ENCODE results near the gene TTC23L. TPM values are rescaled to one million over a fixed set of nuclear protein-coding genes. Genes with fewer than 3 reads are reported as not detected.

Gene TTC23L
- polyA plus RNA-seq, 6 donors from 2014 or later = 0.29 to 3.6 TPM; not detected in 4

GRCh38 chr5:34843497-34843896, 4.5 kb downstream of the TTC23L start:
- Mint-ChIP-seq H3K4me1 (peaks cover 10 to 11% (median 11%) of the 10 kb centered on the region in 3 donors), H3K36me3 (no peaks in the 10 kb centered on the region), H3K9me3 (no peaks in the 10 kb centered on the region), H3K4me3 (no peak overlapping the region), H3K27me3 (peaks cover 2 to 13% (median 4%) of the 10 kb centered on the region in 3 donors), H3K27ac (peak overlapping the region in 1 of 6 donors; percentile 65)
- no peak for ATAC-seq (ENCODE audit: low read depth in 2 of 2)
- no peak for DNase-seq

DNA sequence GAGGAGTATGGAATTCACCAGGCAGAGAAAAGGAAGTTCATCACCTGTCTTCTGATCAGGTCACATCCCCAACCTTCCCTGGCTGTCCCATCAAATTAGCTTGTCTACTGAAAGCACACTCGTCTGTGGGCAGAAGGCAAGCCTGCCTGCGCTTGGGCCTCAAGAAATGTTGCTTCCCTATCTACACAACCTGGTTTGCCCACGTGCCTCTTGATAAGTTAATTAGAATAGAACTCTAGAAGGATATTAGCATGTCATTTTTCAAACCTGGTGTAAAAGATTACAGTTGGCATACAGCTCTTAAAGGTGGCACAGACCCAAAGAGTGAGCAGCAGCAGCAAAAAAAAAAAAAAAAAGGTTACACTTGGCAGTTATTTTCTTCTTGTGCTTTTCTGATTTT, 5.1 kb downstream of the TTC23L start:
- H3K9me3 Mint-ChIP-seq = no peaks in the 10 kb centered on the region
- no peak overlapping the region for H3K27ac Mint-ChIP-seq
- no peaks in the 10 kb centered on the region for H3K36me3 Mint-ChIP-seq
- peaks cover 5 to 7% (median 6%) of the 10 kb centered on the region in 3 donors for H3K4me1 Mint-ChIP-seq
- DNase-seq (no peak), ATAC-seq (ENCODE audit: low read depth in 2 of 2) (no peak)
- no peak overlapping the region for H3K4me3 Mint-ChIP-seq
- peaks cover 4 to 15% (median 8%) of the 10 kb centered on the region in 3 donors for H3K27me3 Mint-ChIP-seq

GRCh38 chr5:34844999-34845398, 6.0 kb downstream of the TTC23L start:
- ATAC-seq (ENCODE audit: low read depth in 2 of 2) = no peak
- Mint-ChIP-seq H3K4me3 (no peak overlapping the region), H3K36me3 (no peaks in the 10 kb centered on the region), H3K4me1 (no peaks in the 10 kb centered on the region), H3K27ac (peak overlapping the region in 1 of 6 donors; percentile 52), H3K27me3 (peaks cover 4 to 20% (median 8%) of the 10 kb centered on the region in 3 donors), H3K9me3 (no peaks in the 10 kb centered on the region)
- DNase-seq = no peak

DNA sequence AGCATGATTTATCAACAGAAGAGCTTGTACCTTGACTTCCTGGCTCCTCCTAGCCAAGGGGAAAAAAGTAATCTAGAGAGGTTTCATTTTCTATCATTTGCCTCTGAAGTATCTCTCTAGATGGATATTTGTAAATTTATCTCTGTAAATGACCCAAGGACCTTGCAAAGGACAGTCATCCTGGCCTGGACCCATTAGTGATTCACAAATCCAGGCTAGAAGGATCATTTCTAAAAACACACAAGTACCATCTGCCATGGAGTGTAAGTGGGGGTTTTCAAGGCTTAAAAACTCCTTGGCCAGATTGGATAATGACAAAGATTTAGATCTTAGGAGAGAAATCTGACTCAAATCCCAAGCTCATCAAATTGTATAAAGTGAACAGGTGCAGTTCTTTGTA, 8.1 kb downstream of the TTC23L start:
- H3K4me3 Mint-ChIP-seq = no peak overlapping the region
- ATAC-seq (ENCODE audit: low read depth in 2 of 2) (no peak), DNase-seq (no peak)
- H3K27ac Mint-ChIP-seq = no peak overlapping the region
- H3K27me3 Mint-ChIP-seq = peaks cover 4 to 21% (median 8%) of the 10 kb centered on the region in 3 donors
- peaks cover 0 to 2% of the 10 kb centered on the region in 2 donors for H3K36me3 Mint-ChIP-seq
- peaks cover 0 to under 1% (median 0%) of the 10 kb centered on the region in 7 donors for H3K9me3 Mint-ChIP-seq
- H3K4me1 Mint-ChIP-seq = no peaks in the 10 kb centered on the region

DNA sequence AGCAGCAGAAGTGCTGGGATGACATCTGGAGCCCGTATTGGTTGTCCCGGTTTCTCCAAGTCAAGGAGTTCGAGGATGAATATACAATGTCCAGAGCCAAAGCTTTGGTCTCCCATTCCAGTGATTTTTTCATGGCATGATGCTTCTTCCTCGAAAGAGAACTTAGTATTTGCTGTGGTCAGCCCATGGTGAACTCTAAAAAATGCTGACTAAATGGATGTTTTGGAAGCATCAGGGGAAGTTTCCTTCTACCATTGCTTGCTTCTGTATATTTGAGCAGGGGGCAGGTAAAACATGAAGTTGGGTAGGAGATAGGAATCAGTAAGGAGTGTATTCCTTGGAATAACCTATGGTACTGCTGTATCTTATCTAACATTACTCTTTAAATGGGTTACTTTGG, 8.6 kb downstream of the TTC23L start:
- Mint-ChIP-seq H3K4me3 (no peak overlapping the region), H3K27me3 (peaks cover 4 to 16% (median 8%) of the 10 kb centered on the region in 3 donors), H3K27ac (no peak overlapping the region), H3K9me3 (peaks cover 0 to 5% (median 0%) of the 10 kb centered on the region in 7 donors), H3K36me3 (peaks cover 0 to 7% of the 10 kb centered on the region in 2 donors), H3K4me1 (no peaks in the 10 kb centered on the region)
- no peak for ATAC-seq (ENCODE audit: low read depth in 2 of 2)
- DNase-seq = no peak

GRCh38 chr5:34848230-34848629, 9.3 kb downstream of the TTC23L start:
- ATAC-seq (ENCODE audit: low read depth in 2 of 2) (no peak), DNase-seq (no peak)
- Mint-ChIP-seq H3K36me3 (peaks cover 0 to 9% of the 10 kb centered on the region in 2 donors), H3K9me3 (peaks cover 0 to 5% (median 0%) of the 10 kb centered on the region in 7 donors), H3K27ac (no peak overlapping the region), H3K4me3 (no peak overlapping the region), H3K27me3 (peaks cover 4 to 16% (median 8%) of the 10 kb centered on the region in 3 donors), H3K4me1 (no peaks in the 10 kb centered on the region)

GRCh38 chr5:34849253-34849652, 10.3 kb downstream of the TTC23L start:
- Mint-ChIP-seq H3K4me3 (no peak overlapping the region), H3K27ac (peak overlapping the region in 1 of 6 donors; percentile 13), H3K4me1 (peaks cover 0 to under 1% (median 0%) of the 10 kb centered on the region in 3 donors), H3K9me3 (peaks cover 0 to 5% (median 0%) of the 10 kb centered on the region in 7 donors), H3K27me3 (peaks cover 4 to 16% (median 8%) of the 10 kb centered on the region in 3 donors), H3K36me3 (peaks cover 0 to 9% of the 10 kb centered on the region in 2 donors)
- ATAC-seq (ENCODE audit: low read depth in 2 of 2) (no peak), DNase-seq (no peak)

DNA sequence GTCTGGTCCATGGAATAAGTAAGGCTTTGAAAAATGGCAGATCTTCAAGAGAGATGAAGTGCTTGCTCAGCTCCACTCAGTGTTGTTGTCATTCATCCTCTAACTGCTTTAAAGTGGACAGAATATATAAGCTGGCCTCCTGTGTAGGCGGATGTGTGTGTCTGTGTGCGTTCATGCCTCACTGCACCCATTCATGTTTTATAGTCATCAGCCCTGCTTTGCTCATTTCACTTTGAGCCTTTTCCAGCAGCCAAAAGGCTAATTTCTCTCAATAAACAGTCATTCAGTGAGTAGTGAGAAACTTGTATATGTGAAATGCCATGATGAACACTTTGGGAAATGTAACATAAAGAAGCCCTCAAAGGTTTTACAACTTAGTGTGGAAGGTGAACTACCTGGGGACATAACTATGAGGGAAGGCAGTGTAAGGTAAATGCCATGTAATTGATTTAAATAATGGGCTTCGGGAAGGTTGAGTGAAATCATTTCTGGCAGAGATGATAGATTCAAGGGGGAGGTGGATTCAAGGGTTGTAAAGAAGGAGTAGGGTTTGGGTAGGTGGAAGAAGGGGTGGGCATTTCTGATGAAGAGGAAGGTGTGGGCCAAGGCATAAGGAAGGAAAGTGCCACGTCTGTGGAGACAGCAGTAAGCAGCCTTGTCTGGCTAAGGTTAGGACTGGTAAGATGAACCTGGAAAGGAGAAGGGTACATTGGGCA, 15.7 kb downstream of the TTC23L start:
- Mint-ChIP-seq H3K27me3 (peaks cover 0 to 4% (median 0%) of the 10 kb centered on the region in 3 donors), H3K27ac (no peak overlapping the region), H3K4me1 (peaks cover 0 to 5% (median 0%) of the 10 kb centered on the region in 3 donors), H3K9me3 (peaks cover 0 to 5% (median 0%) of the 10 kb centered on the region in 7 donors), H3K4me3 (no peak overlapping the region), H3K36me3 (peaks cover 0 to 9% of the 10 kb centered on the region in 2 donors)
- DNase-seq = no peak
- no peak for ATAC-seq (ENCODE audit: low read depth in 2 of 2)

DNA sequence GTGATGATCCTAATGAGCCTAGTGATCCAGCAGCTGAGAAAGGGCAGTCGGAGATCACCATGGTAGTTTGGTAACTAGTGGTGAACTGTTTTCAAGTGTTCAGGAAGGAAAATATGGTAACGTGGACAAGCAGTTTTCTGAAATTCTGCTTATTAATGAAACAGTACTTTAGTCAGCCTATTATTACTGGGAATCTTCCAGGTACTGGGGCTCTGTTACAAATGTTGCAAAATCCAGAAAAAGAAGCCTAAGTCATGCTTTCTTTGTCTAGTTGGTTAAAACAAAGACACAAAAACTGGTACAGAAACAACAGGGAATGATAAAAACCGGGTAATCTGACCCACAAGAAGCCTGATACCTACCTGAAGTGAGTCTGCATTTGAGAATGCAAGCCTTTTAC, 18.2 kb downstream of the TTC23L start:
- Mint-ChIP-seq H3K9me3 (peaks cover 0 to 4% (median 0%) of the 10 kb centered on the region in 7 donors), H3K27me3 (no peaks in the 10 kb centered on the region), H3K4me3 (no peak overlapping the region), H3K27ac (no peak overlapping the region), H3K4me1 (peaks cover 0 to 5% (median 0%) of the 10 kb centered on the region in 3 donors), H3K36me3 (peaks cover 0 to 6% of the 10 kb centered on the region in 2 donors)
- DNase-seq (no peak), ATAC-seq (ENCODE audit: low read depth in 2 of 2) (no peak)

GRCh38 chr5:34857894-34858293, 18.9 kb downstream of the TTC23L start:
- Mint-ChIP-seq H3K4me1 (peaks cover 0 to 5% (median 0%) of the 10 kb centered on the region in 3 donors), H3K4me3 (no peak overlapping the region), H3K9me3 (no peaks in the 10 kb centered on the region), H3K27me3 (no peaks in the 10 kb centered on the region), H3K27ac (no peak overlapping the region), H3K36me3 (no peaks in the 10 kb centered on the region)
- DNase-seq = no peak
- ATAC-seq (ENCODE audit: low read depth in 2 of 2) = no peak

- H3K9me3 Mint-ChIP-seq = no peaks in the 10 kb centered on the region
- ATAC-seq (ENCODE audit: low read depth in 2 of 2) = no peak
- no peak overlapping the region for H3K4me3 Mint-ChIP-seq
- no peak overlapping the region for H3K27ac Mint-ChIP-seq
- H3K27me3 Mint-ChIP-seq = no peaks in the 10 kb centered on the region
- H3K4me1 Mint-ChIP-seq = peaks cover 0 to 5% (median 0%) of the 10 kb centered on the region in 3 donors
- H3K36me3 Mint-ChIP-seq = no peaks in the 10 kb centered on the region
- no peak for DNase-seq
These were observed 19.8 kb downstream of the TTC23L start for GRCh38 chr5:34858790-34859189.

GRCh38 chr5:34859253-34859652, 20.3 kb downstream of the TTC23L start:
- no peaks in the 10 kb centered on the region for H3K27me3 Mint-ChIP-seq

DNA sequence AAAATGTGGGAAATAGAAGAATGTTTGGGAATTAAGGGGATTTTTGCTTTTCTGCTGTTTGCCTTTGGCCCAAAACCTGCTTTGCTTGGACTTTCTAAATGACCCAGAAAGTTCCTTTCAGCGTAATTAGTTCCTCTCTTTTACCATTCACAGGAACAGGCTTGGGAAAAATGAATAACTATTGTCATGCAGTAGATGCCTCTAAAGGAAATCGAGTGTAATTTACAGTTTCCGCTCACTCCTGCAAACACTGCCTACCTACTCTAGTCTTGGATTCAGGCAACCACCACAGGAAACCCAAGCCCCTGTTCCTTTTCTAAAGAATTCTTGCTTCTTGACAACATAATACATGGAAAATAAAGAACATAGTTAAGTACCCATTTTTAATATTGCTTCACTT, 25.0 kb downstream of the TTC23L start:
- H3K9me3 Mint-ChIP-seq = no peaks in the 10 kb centered on the region

More at GRCh38 chr5:34859253-34859652, 20.3 kb downstream of the TTC23L start:
- Mint-ChIP-seq H3K4me1 (peaks cover 0 to 5% (median 0%) of the 10 kb centered on the region in 3 donors), H3K4me3 (no peak overlapping the region), H3K36me3 (no peaks in the 10 kb centered on the region), H3K9me3 (no peaks in the 10 kb centered on the region), H3K27ac (no peak overlapping the region)
- DNase-seq (no peak), ATAC-seq (ENCODE audit: low read depth in 2 of 2) (no peak)

DNA sequence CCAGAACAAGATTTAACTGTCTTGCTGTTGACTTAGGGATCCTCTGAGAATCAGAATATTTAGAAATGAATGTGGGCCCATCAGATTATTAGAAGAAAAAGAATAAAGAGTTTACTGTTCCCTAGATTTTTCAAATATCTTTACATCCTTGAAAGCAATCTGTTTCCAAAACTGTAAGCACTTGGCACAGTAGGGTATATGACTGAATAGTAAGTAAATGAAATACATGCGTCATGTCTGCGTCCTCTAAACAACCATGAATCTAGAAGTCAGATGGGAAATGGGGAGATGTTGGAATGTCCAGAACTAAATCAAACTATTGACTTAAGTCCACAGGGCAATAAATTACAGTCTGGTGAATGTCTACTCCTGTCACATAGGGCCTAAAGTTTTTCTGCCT, 26.1 kb downstream of the TTC23L start:
- Mint-ChIP-seq H3K4me3 (no peak overlapping the region), H3K4me1 (no peaks in the 10 kb centered on the region), H3K27me3 (no peaks in the 10 kb centered on the region), H3K27ac (no peak overlapping the region), H3K36me3 (no peaks in the 10 kb centered on the region), H3K9me3 (no peaks in the 10 kb centered on the region)
- ATAC-seq (ENCODE audit: low read depth in 2 of 2) (no peak), DNase-seq (no peak)

More for the DNA sequence above, 25.0 kb downstream of the TTC23L start:
- ATAC-seq (ENCODE audit: low read depth in 2 of 2) (no peak), DNase-seq (no peak)
- Mint-ChIP-seq H3K36me3 (no peaks in the 10 kb centered on the region), H3K4me3 (no peak overlapping the region), H3K27ac (no peak overlapping the region), H3K27me3 (no peaks in the 10 kb centered on the region), H3K4me1 (no peaks in the 10 kb centered on the region)
